ENCODE results near the gene IRF4. TPM values are rescaled to one million over a fixed set of nuclear protein-coding genes. Genes with fewer than 3 reads are reported as not detected.

IRF4 gene
- total RNA-seq, 1 donor from 2014 or later: 0.30 TPM

- H3K36me3 Mint-ChIP-seq (ENCODE audit: low read depth): peaks cover 25% of the 10 kb centered on the region
- TF ChIP-seq CTCF (conservative IDR thresholded peaks at IDR 0.05): no peak
- H3K27ac Mint-ChIP-seq (ENCODE audit: unreplicated experiment): no peak overlapping the region
- H3K9me3 Mint-ChIP-seq: peaks cover 3% of the 10 kb centered on the region
- H3K4me1 Mint-ChIP-seq: no peaks in the 10 kb centered on the region
- no peaks in the 10 kb centered on the region for H3K27me3 Mint-ChIP-seq (ENCODE audit: low read depth)
- DNase-seq (ENCODE audit: low read depth, low spot score): no peak
- no peak overlapping the region for H3K4me3 Mint-ChIP-seq
These were observed 43.3 kb upstream of the IRF4 start for GRCh38 chr6:347951-348859.

- Mint-ChIP-seq H3K27me3 (ENCODE audit: low read depth) (no peaks in the 10 kb centered on the region), H3K4me3 (no peak overlapping the region), H3K9me3 (peaks cover 3% of the 10 kb centered on the region), H3K27ac (ENCODE audit: unreplicated experiment) (no peak overlapping the region), H3K4me1 (no peaks in the 10 kb centered on the region), H3K36me3 (ENCODE audit: low read depth) (peaks cover 25% of the 10 kb centered on the region)
- TF ChIP-seq CTCF (conservative IDR thresholded peaks at IDR 0.05): no peak
- no peak for DNase-seq (ENCODE audit: low read depth, low spot score)
These were observed 42.6 kb upstream of the IRF4 start for GRCh38 chr6:348860-349396.

GRCh38 chr6:349491-349921, 42.0 kb upstream of the IRF4 start:
- Mint-ChIP-seq H3K27ac (ENCODE audit: unreplicated experiment) (no peak overlapping the region), H3K9me3 (peaks cover 3% of the 10 kb centered on the region), H3K4me3 (no peak overlapping the region), H3K4me1 (no peaks in the 10 kb centered on the region), H3K27me3 (ENCODE audit: low read depth) (no peaks in the 10 kb centered on the region), H3K36me3 (ENCODE audit: low read depth) (peaks cover 25% of the 10 kb centered on the region)
- DNase-seq (ENCODE audit: low read depth, low spot score): no peak
- no peak for TF ChIP-seq CTCF (conservative IDR thresholded peaks at IDR 0.05)

- DNase-seq (ENCODE audit: low read depth, low spot score): no peak
- TF ChIP-seq CTCF (conservative IDR thresholded peaks at IDR 0.05): no peak
- H3K36me3 Mint-ChIP-seq (ENCODE audit: low read depth): peaks cover 25% of the 10 kb centered on the region
- H3K4me1 Mint-ChIP-seq: no peaks in the 10 kb centered on the region
- H3K27ac Mint-ChIP-seq (ENCODE audit: unreplicated experiment): no peak overlapping the region
- H3K9me3 Mint-ChIP-seq: peaks cover 3% of the 10 kb centered on the region
- H3K27me3 Mint-ChIP-seq (ENCODE audit: low read depth): no peaks in the 10 kb centered on the region
- no peak overlapping the region for H3K4me3 Mint-ChIP-seq
These were observed 41.2 kb upstream of the IRF4 start for GRCh38 chr6:350371-350770.

- no peaks in the 10 kb centered on the region for H3K27me3 Mint-ChIP-seq (ENCODE audit: low read depth)
These were observed 40.3 kb upstream of the IRF4 start for GRCh38 chr6:351011-351866.

More at GRCh38 chr6:351011-351866, 40.3 kb upstream of the IRF4 start:
- no peak overlapping the region for H3K27ac Mint-ChIP-seq (ENCODE audit: unreplicated experiment)
- DNase-seq (ENCODE audit: low read depth, low spot score): no peak
- peaks cover 3% of the 10 kb centered on the region for H3K4me1 Mint-ChIP-seq
- TF ChIP-seq CTCF (conservative IDR thresholded peaks at IDR 0.05): no peak
- peaks cover 3% of the 10 kb centered on the region for H3K9me3 Mint-ChIP-seq
- H3K36me3 Mint-ChIP-seq (ENCODE audit: low read depth): peaks cover 19% of the 10 kb centered on the region
- H3K4me3 Mint-ChIP-seq: no peak overlapping the region

Data from neural crest cell (in vitro differentiated cells).